Aorta (tissue), 5 donors: ENCODE results near the gene VWF. TPM values are rescaled to one million over a fixed set of nuclear protein-coding genes. Genes with fewer than 3 reads are reported as not detected.

Experiments
- ATAC-seq: fragments of 200-7000 bp; cut with Tn5 transposase; one replicate; pipeline ENCODE4 v1.9.1; 2022; ENCODE audit warnings: moderate library complexity; ENCODE audit not compliant: low FRiP score
- DNase-seq, 2 donors: peaks; one replicate each; pipeline ENCODE4 v3.0.0-alpha.2; 2020
- H3K27ac ChIP-seq, 2 donors: one replicate each; pipeline ENCODE4 v1.5.1; 2013; ENCODE audit warnings: low read length in 2 of 2, mild to moderate bottlenecking in 2 of 2, moderate library complexity in 2 of 2, control low read depth in 1 of 2, inconsistent platforms in 1 of 2, low read depth in 1 of 2
- H3K27me3 ChIP-seq, 2 donors: one replicate each; pipeline ENCODE4 v1.6.1; 2013; ENCODE audit warnings: control low read depth in 1 of 2, low read length in 1 of 2, mild to moderate bottlenecking in 1 of 2, moderate library complexity in 1 of 2; ENCODE audit not compliant: insufficient read depth in 2 of 2, control insufficient read depth in 1 of 2
- H3K36me3 ChIP-seq, 2 donors: one replicate each; pipeline ENCODE4 v1.6.1; 2013; ENCODE audit warnings: control low read depth in 1 of 2, low read length in 1 of 2, mild to moderate bottlenecking in 1 of 2; ENCODE audit not compliant: insufficient read depth in 2 of 2, control insufficient read depth in 1 of 2
- H3K4me1 ChIP-seq, 2 donors: one replicate each; pipeline ENCODE4 v1.6.1; 2013; ENCODE audit warnings: low read length in 2 of 2, control low read depth in 1 of 2, mild to moderate bottlenecking in 1 of 2, moderate library complexity in 1 of 2; ENCODE audit not compliant: insufficient read depth in 2 of 2, control insufficient read depth in 1 of 2
- H3K4me3 ChIP-seq, 2 donors: one replicate each; pipeline ENCODE4 v1.5.1; 2013; ENCODE audit warnings: low read length in 2 of 2, control low read depth in 1 of 2, mild to moderate bottlenecking in 1 of 2
- H3K9me3 ChIP-seq: one replicate; pipeline ENCODE4 v1.6.1; 2013; ENCODE audit warnings: mild to moderate bottlenecking, low read length; ENCODE audit not compliant: control insufficient read depth
- WGBS, 2 donors: extraction: QIAGEN DNeasy Blood & Tissue Kit; methylation state at CpG; one replicate each; pipeline ENCODE4 v1.1.7; 2013; 5-methylcytosine and 5-hydroxymethylcytosine counted together
- intact Hi-C, 2 donors: fragments of 100-400 bp; cut with DNase I; formaldehyde crosslinking; loops; one replicate each; pipeline versions ENCODE4 v1.14.2 to v1.15.0; 2022
- polyA plus RNA-seq, 2 donors: library from polyadenylated mRNA; stranded (reverse); fragments of 200-250 nt; gene quantifications; one replicate each; pipeline ENCODE4 v1.2.3, GENCODE V29; 2013
- total RNA-seq, 2 donors: library from RNA; stranded (reverse); fragmentation: NEBNext Ultra II Directional; extraction: Animal tissue kit (Norgen Biotek cat#: 25700); gene quantifications; one replicate each; pipeline ENCODE4 v1.2.1, GENCODE V29; 2021
- donor health status: healthy with polysubstance abuse.
- donor health status: Bipolar disorder and iron deficiency.
- donor health status: DM: no; HTN: no; CAD: no.
- donor health status: DM: no; HTN: no; CAD: no.
- donor health status: DM: yes; HTN: yes; CAD: no.

The VWF gene
- total and polyA plus RNA-seq, 4 donors: 1.3 to 619 (median 263) TPM

DNA sequence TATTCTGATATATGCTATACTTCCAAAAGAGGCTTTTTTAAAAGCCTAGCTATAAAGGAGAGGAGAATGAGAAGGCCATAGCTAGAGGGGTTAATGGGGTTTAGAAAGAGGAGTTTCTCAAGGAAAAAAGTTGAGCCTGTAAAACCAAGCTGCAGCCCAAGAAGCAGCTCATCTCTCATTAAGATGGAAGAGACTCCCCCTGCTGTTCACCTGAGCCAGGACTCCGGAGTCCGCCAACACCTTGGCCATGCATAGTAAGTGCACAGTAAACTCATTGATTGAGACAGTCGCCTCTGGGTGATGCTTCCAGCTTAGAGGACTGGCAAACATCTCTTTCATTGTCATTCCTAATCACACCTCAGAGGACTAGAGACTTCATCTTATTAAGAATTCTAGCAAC lies 225.6 kb downstream of the VWF start:
- Histone ChIP-seq H3K36me3 (no peaks in the 10 kb centered on the region), H3K27me3 (peaks cover 0 to 3% of the 10 kb centered on the region in 2 donors), H3K4me3 (no peak overlapping the region), H3K4me1 (no peaks in the 10 kb centered on the region), H3K27ac (no peak overlapping the region), H3K9me3 (no peaks in the 10 kb centered on the region)
- WGBS, 2 donors: 77 to 81% methylated on average over 3 of the region's 3 CpGs
- no peak for DNase-seq
- no peak for ATAC-seq
- intact Hi-C loops: no loop called here

Other genes starting within 250 kb of the VWF start
- 10 to 100 TPM; 27.8 to 30.8 TPM for gene ANO2, start 179.4 kb downstream of the VWF start, total RNA-seq
- 1 to 10 TPM in 1 of 2 donors, not detected in 1; 2.4 TPM for gene ANO2, start 179.4 kb downstream of the VWF start, polyA plus RNA-seq
- 100 to 1,000 TPM; 285 to 303 TPM for gene CD9, start 75.7 kb upstream of the VWF start, total RNA-seq
- 100 to 1,000 TPM; 267 to 506 TPM for gene CD9, start 75.7 kb upstream of the VWF start, polyA plus RNA-seq
- gene PLEKHG6, start 186.0 kb upstream of the VWF start, total RNA-seq: 1 to 10 TPM in 1 of 2 donors, under 1 TPM in 1; 0.88 to 1.5 TPM
- 10 to 100 TPM in 1 of 2 donors, under 1 TPM in 1; 0.15 to 90.3 TPM for gene PLEKHG6, start 186.0 kb upstream of the VWF start, polyA plus RNA-seq
- gene TNFRSF1A, start 217.4 kb upstream of the VWF start, total RNA-seq: 100 to 1,000 TPM; 190 to 236 TPM
- gene TNFRSF1A, start 217.4 kb upstream of the VWF start, polyA plus RNA-seq: 100 to 1,000 TPM in 1 of 2 donors, 10 to 100 TPM in 1; 36.9 to 112 TPM